HG03045 (cell line): ENCODE results near the gene HMX3.

Experiments used
- ATAC-seq: cut with Tn5 transposase; IDR thresholded peaks from one replicate; pipeline ENCODE4 v1.9.1; 2021; ENCODE audit warnings: mild to moderate bottlenecking, moderate library complexity; ENCODE audit not compliant: unreplicated experiment

The HMX3 gene

GRCh38 chr10:123147635-123148413, 12.1 kb downstream of the HMX3 start, which contains the start of gene HMX2:
Gene HMX2, plus strand, starts transcription at chr10:123148136. Its CDS starts 243 bp downstream, at chr10:123148379.
- no peak for ATAC-seq

GRCh38 chr10:123148414-123149161, 12.8 kb downstream of the HMX3 start:
- ATAC-seq: no peak

- ATAC-seq: no peak
Observed at GRCh38 chr10:123149162-123149567, 13.4 kb downstream of the HMX3 start.

- no peak for ATAC-seq
Observed at GRCh38 chr10:123149568-123150270, 13.9 kb downstream of the HMX3 start.

GRCh38 chr10:123150271-123150985, 14.7 kb downstream of the HMX3 start:
- ATAC-seq: no peak

- no peak for ATAC-seq
Observed at GRCh38 chr10:123150986-123151736, 15.4 kb downstream of the HMX3 start.

- ATAC-seq: no peak
Observed at GRCh38 chr10:123151737-123152135, 16.0 kb downstream of the HMX3 start.

GRCh38 chr10:123153486-123154091, 17.8 kb downstream of the HMX3 start:
- ATAC-seq: no peak

- peak; percentile 93 for ATAC-seq
Observed at GRCh38 chr10:123154092-123154710, 18.4 kb downstream of the HMX3 start, which contains the start of gene BUB3. Gene BUB3, plus strand, starts transcription at chr10:123154402. Its CDS starts 516 bp downstream, at chr10:123154918.

GRCh38 chr10:123154711-123155505, 19.1 kb downstream of the HMX3 start:
- peak; percentile 53 for ATAC-seq

GRCh38 chr10:123156078-123156477, 20.3 kb downstream of the HMX3 start:
- no peak for ATAC-seq

GRCh38 chr10:123157210-123157609, 21.4 kb downstream of the HMX3 start:
- ATAC-seq: no peak

GRCh38 chr10:123158682-123159081, 22.9 kb downstream of the HMX3 start:
- no peak for ATAC-seq

- ATAC-seq: no peak
Observed at GRCh38 chr10:123160311-123160980, 24.7 kb downstream of the HMX3 start.

- ATAC-seq: no peak
Observed at GRCh38 chr10:123164319-123164718, 28.5 kb downstream of the HMX3 start.

GRCh38 chr10:123165445-123166072, 29.8 kb downstream of the HMX3 start:
- no peak for ATAC-seq

GRCh38 chr10:123166618-123167017, 30.8 kb downstream of the HMX3 start:
- ATAC-seq: no peak
